SK-N-SH treated with all-trans-retinoic acid at 6 μM for 48 hours (cell line): Measurements from ENCODE around the gene ABLIM1.

Source experiments
- ATAC-seq: fragments of 200-7000 bp; cut with Tn5 transposase; 3 replicates; pipeline ENCODE4 v1.9.1; 2020; ENCODE audit warnings: mild to moderate bottlenecking, moderate library complexity
- ARNTL ChIP-seq: fragments of 450-650 bp; formaldehyde crosslinking; IDR thresholded peaks from 2 replicates; pipeline ENCODE4 v1.5.0; 2020; ENCODE audit warnings: low read depth, mild to moderate bottlenecking, moderate library complexity, borderline replicate concordance
- BACH2 ChIP-seq: fragments of 250-450 bp; sonication (Bioruptor Pico); IDR thresholded peaks from 2 replicates; pipeline ENCODE4 v1.9.0; 2021; ENCODE audit warnings: mild to moderate bottlenecking, borderline replicate concordance
- CSDC2 ChIP-seq: fragments of 250-450 bp; sonication (Bioruptor Pico); IDR thresholded peaks from 2 replicates; pipeline ENCODE4 v1.5.0; 2020; ENCODE audit warnings: mild to moderate bottlenecking, moderate library complexity
- ESRRG ChIP-seq: fragments of 250-450 bp; sonication (Bioruptor Pico); IDR thresholded peaks from 2 replicates; pipeline ENCODE4 v1.6.1; 2021; ENCODE audit warnings: mild to moderate bottlenecking
- GLIS3 ChIP-seq: fragments of 250-450 bp; sonication (Bioruptor Pico); IDR thresholded peaks from 2 replicates; pipeline ENCODE4 v1.5.0; 2020; ENCODE audit warnings: mild to moderate bottlenecking, moderate library complexity
- OSR1 ChIP-seq: fragments of 250-450 bp; sonication (Bioruptor Pico); IDR thresholded peaks from 2 replicates; pipeline ENCODE4 v1.8.0; 2022; ENCODE audit warnings: moderate library complexity, mild to moderate bottlenecking, inconsistent platforms
- RARB ChIP-seq: fragments of 250-450 bp; sonication (Bioruptor Pico); IDR thresholded peaks from 2 replicates; pipeline ENCODE4 v1.8.0; 2021; ENCODE audit warnings: mild to moderate bottlenecking, moderate library complexity
- SNAI2 ChIP-seq: fragments of 250-450 bp; sonication (Bioruptor Pico); IDR thresholded peaks from 2 replicates; pipeline ENCODE4 v1.5.0; 2020; ENCODE audit warnings: mild to moderate bottlenecking, moderate library complexity
- TCF4 ChIP-seq: fragments of 250-450 bp; sonication (Bioruptor Pico); IDR thresholded peaks from 2 replicates; pipeline ENCODE4 v1.8.0; 2021; ENCODE audit warnings: mild to moderate bottlenecking, moderate library complexity, borderline replicate concordance
- TOX ChIP-seq: fragments of 250-450 bp; sonication (Bioruptor Pico); IDR thresholded peaks from 2 replicates; pipeline ENCODE4 v1.8.0; 2021; ENCODE audit warnings: mild to moderate bottlenecking, moderate library complexity, borderline replicate concordance
- ZC3H10 ChIP-seq: fragments of 250-450 bp; sonication (Bioruptor Pico); IDR thresholded peaks from 2 replicates; pipeline ENCODE4 v1.5.1; 2021; ENCODE audit warnings: mild to moderate bottlenecking, moderate library complexity
- ZFP3 ChIP-seq: fragments of 250-450 bp; sonication (Bioruptor Pico); IDR thresholded peaks from 2 replicates; pipeline ENCODE4 v1.5.0; 2020; ENCODE audit warnings: mild to moderate bottlenecking, moderate library complexity
- ZNF565 ChIP-seq: fragments of 450-650 bp; formaldehyde crosslinking; conservative IDR thresholded peaks from 2 replicates; pipeline ENCODE4 v1.5.0; 2020; ENCODE audit warnings: low read depth, mild to moderate bottlenecking, moderate library complexity
- ZNF70 ChIP-seq: fragments of 450-650 bp; formaldehyde crosslinking; IDR thresholded peaks from 2 replicates; pipeline ENCODE4 v1.5.0; 2020; ENCODE audit warnings: mild to moderate bottlenecking, moderate library complexity
- ZNF8 ChIP-seq: fragments of 450-650 bp; formaldehyde crosslinking; IDR thresholded peaks from 2 replicates; pipeline ENCODE4 v1.5.0; 2020; ENCODE audit warnings: mild to moderate bottlenecking, moderate library complexity
- TF ChIP-seq, protein P1 (sequence below): fragments of 250-450 bp; sonication (Bioruptor Pico); IDR thresholded peaks from 2 replicates; pipeline ENCODE4 v1.5.1; 2020; ENCODE audit warnings: low read depth, mild to moderate bottlenecking, moderate library complexity
- TF ChIP-seq, protein P2 (sequence below): fragments of 250-450 bp; sonication (Bioruptor Pico); IDR thresholded peaks from 2 replicates; pipeline ENCODE4 v1.5.1; 2021; ENCODE audit warnings: mild to moderate bottlenecking, moderate library complexity
- TF ChIP-seq, protein P3 (sequence below): fragments of 250-450 bp; sonication (Bioruptor Pico); IDR thresholded peaks from 2 replicates; pipeline ENCODE4 v1.8.0; 2021; ENCODE audit warnings: low read depth, mild to moderate bottlenecking, moderate library complexity, borderline replicate concordance
- TF ChIP-seq, protein P4 (sequence below): fragments of 250-450 bp; sonication (Bioruptor Pico); IDR thresholded peaks from 2 replicates; pipeline ENCODE4 v1.5.0; 2020; ENCODE audit warnings: mild to moderate bottlenecking, moderate library complexity

ABLIM1 gene

DNA sequence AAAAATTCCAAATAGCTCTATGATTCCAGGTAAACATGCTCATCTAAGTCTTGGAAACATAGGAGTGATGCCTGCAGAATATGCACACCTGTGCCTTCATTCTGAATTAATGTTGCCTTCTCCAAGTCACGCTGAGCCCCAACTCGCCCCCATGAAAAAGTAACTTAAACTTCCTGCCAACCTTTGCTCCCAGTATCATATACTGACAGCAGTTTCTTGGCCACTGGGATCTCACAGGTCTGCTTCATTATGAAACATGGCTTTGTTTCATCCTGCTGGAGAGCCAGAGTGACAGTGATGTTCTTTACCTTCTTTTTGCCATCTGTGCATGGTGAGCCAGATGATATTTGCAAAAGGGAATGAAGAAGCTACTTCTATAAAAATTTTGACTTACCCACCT, 34.9 kb downstream of the ABLIM1 start:
- TF ChIP-seq OSR1, result no peak
- TF ChIP-seq, protein P1, sequence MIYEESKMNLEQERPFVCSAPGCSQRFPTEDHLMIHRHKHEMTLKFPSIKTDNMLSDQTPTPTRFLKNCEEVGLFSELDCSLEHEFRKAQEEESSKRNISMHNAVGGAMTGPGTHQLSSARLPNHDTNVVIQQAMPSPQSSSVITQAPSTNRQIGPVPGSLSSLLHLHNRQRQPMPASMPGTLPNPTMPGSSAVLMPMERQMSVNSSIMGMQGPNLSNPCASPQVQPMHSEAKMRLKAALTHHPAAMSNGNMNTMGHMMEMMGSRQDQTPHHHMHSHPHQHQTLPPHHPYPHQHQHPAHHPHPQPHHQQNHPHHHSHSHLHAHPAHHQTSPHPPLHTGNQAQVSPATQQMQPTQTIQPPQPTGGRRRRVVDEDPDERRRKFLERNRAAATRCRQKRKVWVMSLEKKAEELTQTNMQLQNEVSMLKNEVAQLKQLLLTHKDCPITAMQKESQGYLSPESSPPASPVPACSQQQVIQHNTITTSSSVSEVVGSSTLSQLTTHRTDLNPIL (CRISPR knock-in tag), result no peak
- no peak for TF ChIP-seq SNAI2 (CRISPR knock-in tag)
- TF ChIP-seq TCF4 (CRISPR knock-in tag), result no peak
- ATAC-seq, result no peak

DNA sequence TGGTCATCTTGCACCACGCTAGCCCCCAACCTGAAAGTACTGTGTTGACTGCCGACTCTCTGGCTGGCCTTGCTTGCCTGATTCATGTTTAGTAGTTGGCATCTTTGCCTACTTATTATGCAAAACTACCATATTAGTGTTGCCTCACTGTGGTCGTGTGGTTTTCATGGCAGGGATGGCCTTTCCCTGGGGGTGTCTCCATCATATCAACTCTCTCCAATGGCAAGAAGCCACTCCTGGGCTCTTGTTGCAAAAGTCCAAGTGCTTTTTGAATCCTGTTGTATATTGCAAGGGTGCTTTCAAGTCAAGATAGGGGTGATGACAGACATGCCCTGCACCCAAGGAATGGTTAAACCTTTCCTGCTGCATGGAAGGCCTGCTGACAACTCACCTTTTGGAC, 39.4 kb downstream of the ABLIM1 start:
- no peak for ATAC-seq
- TF ChIP-seq RARB (CRISPR knock-in tag) (no peak), ZNF565 (no peak), OSR1 (no peak)

DNA sequence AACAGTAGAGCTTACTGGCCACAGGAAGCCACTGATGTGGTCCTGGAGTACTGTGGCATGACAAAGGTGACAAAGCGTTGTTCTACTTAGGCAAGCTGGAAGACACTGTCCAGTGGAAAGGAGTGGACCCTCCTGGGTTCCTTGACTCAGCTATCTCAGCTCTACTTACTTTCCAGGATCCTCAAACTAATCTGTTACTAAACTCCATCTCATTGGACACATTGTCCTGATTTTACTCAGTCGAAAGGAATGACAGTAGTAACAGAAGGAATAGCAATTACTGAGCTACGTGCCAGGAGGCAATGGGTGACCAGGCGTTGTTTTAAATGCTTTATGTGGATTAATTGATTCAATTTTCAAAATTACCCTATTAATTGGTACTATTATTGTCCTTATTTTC, 41.6 kb downstream of the ABLIM1 start:
- TF ChIP-seq TOX (no peak), ZNF8 (no peak), ARNTL (no peak), GLIS3 (no peak), ZFP3 (CRISPR knock-in tag) (no peak), ESRRG (CRISPR knock-in tag) (no peak), CSDC2 (CRISPR knock-in tag) (no peak), OSR1 (no peak), SNAI2 (CRISPR knock-in tag) (no peak), BACH2 (CRISPR knock-in tag) (no peak), ZC3H10 (CRISPR knock-in tag) (no peak), ZNF565 (no peak), RARB (CRISPR knock-in tag) (no peak)
- TF ChIP-seq, protein P1 (CRISPR knock-in tag), result no peak
- TF ChIP-seq, protein P2, sequence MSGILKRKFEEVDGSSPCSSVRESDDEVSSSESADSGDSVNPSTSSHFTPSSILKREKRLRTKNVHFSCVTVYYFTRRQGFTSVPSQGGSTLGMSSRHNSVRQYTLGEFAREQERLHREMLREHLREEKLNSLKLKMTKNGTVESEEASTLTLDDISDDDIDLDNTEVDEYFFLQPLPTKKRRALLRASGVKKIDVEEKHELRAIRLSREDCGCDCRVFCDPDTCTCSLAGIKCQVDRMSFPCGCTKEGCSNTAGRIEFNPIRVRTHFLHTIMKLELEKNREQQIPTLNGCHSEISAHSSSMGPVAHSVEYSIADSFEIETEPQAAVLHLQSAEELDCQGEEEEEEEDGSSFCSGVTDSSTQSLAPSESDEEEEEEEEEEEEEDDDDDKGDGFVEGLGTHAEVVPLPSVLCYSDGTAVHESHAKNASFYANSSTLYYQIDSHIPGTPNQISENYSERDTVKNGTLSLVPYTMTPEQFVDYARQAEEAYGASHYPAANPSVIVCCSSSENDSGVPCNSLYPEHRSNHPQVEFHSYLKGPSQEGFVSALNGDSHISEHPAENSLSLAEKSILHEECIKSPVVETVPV (CRISPR knock-in tag), result no peak
- TF ChIP-seq, protein P3, sequence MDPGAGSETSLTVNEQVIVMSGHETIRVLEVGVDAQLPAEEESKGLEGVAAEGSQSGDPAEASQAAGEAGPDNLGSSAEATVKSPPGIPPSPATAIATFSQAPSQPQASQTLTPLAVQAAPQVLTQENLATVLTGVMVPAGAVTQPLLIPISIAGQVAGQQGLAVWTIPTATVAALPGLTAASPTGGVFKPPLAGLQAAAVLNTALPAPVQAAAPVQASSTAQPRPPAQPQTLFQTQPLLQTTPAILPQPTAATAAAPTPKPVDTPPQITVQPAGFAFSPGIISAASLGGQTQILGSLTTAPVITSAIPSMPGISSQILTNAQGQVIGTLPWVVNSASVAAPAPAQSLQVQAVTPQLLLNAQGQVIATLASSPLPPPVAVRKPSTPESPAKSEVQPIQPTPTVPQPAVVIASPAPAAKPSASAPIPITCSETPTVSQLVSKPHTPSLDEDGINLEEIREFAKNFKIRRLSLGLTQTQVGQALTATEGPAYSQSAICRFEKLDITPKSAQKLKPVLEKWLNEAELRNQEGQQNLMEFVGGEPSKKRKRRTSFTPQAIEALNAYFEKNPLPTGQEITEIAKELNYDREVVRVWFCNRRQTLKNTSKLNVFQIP (CRISPR knock-in tag), result no peak
- TF ChIP-seq, protein P4, sequence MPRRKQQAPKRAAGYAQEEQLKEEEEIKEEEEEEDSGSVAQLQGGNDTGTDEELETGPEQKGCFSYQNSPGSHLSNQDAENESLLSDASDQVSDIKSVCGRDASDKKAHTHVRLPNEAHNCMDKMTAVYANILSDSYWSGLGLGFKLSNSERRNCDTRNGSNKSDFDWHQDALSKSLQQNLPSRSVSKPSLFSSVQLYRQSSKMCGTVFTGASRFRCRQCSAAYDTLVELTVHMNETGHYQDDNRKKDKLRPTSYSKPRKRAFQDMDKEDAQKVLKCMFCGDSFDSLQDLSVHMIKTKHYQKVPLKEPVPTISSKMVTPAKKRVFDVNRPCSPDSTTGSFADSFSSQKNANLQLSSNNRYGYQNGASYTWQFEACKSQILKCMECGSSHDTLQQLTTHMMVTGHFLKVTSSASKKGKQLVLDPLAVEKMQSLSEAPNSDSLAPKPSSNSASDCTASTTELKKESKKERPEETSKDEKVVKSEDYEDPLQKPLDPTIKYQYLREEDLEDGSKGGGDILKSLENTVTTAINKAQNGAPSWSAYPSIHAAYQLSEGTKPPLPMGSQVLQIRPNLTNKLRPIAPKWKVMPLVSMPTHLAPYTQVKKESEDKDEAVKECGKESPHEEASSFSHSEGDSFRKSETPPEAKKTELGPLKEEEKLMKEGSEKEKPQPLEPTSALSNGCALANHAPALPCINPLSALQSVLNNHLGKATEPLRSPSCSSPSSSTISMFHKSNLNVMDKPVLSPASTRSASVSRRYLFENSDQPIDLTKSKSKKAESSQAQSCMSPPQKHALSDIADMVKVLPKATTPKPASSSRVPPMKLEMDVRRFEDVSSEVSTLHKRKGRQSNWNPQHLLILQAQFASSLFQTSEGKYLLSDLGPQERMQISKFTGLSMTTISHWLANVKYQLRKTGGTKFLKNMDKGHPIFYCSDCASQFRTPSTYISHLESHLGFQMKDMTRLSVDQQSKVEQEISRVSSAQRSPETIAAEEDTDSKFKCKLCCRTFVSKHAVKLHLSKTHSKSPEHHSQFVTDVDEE (CRISPR knock-in tag), result no peak
- ATAC-seq, result no peak

DNA sequence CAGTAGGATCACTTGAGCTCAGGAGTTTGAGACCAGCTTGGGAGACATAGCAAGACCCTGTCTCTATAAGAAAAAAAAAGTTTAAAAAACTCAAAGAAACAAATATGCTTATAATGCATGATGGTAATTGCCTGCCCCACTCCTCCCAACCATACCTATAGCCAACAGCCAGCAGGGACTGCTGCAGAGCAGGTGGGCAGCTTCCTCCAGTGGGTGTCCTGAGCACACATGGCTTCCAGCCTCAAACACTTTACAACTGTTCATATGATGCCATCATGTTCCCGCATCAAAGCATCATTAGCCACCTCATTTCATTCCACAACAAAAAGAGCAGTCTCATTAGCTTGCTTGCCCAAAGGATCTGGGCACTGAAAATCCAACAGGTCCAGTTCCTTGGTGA, 42.0 kb downstream of the ABLIM1 start:
- ATAC-seq, result no peak
- TF ChIP-seq ZNF70 (CRISPR knock-in tag), result no peak
- TF ChIP-seq, protein P1 (CRISPR knock-in tag), result no peak
